GM23338 (cell line): Measurements from ENCODE around the gene SH3GL2. TPM values are rescaled to one million over a fixed set of nuclear protein-coding genes. Genes with fewer than 3 reads are reported as not detected.

Source experiments
- ATAC-seq: fragments of 200-7000 bp; cut with Tn5 transposase; 3 replicates; pipeline ENCODE4 v1.9.1; 2020
- DNase-seq: peaks from one replicate; pipeline ENCODE4 v3.0.0-alpha.2; 2015; ENCODE audit warnings: low spot score
- H2AFZ ChIP-seq: fragments of 200-600 bp; sonication (generic); 2 replicates; pipeline ENCODE4 v1.8.0; 2016; ENCODE audit warnings: antibody characterized with exemption, mild to moderate bottlenecking, moderate library complexity
- H3F3A ChIP-seq: fragments of 200-600 bp; sonication (generic); replicated peaks from 2 replicates; pipeline ENCODE4 v1.8.0; 2017; ENCODE audit warnings: antibody characterized with exemption, mixed run types, low read depth
- H3K27ac ChIP-seq: fragments of 200-600 bp; sonication (generic); 2 replicates; pipeline ENCODE4 v1.6.1; 2016; ENCODE audit warnings: low read depth
- H3K27me3 ChIP-seq: fragments of 200-600 bp; sonication (generic); 2 replicates; pipeline ENCODE4 v1.8.0; 2016; ENCODE audit warnings: mild to moderate bottlenecking, mixed run types, moderate library complexity; ENCODE audit not compliant: insufficient read depth
- H3K36me3 ChIP-seq: fragments of 200-600 bp; sonication (generic); 2 replicates; pipeline ENCODE4 v1.8.0; 2016; ENCODE audit warnings: mild to moderate bottlenecking; ENCODE audit not compliant: insufficient read depth
- H3K4me1 ChIP-seq: fragments of 200-600 bp; sonication (generic); 2 replicates; pipeline ENCODE4 v1.8.0; 2016; ENCODE audit warnings: mild to moderate bottlenecking, moderate library complexity; ENCODE audit not compliant: insufficient read depth
- H3K4me2 ChIP-seq: fragments of 200-600 bp; sonication (generic); 2 replicates; pipeline ENCODE4 v1.7.1; 2017; ENCODE audit warnings: mixed run types
- H3K4me3 ChIP-seq: fragments of 200-600 bp; sonication (generic); 2 replicates; pipeline ENCODE4 v1.6.1; 2016; ENCODE audit warnings: mixed run types
- H3K79me2 ChIP-seq: fragments of 200-600 bp; sonication (generic); replicated peaks from 2 replicates; pipeline ENCODE4 v1.8.0; 2017; ENCODE audit warnings: mild to moderate bottlenecking; ENCODE audit not compliant: insufficient read depth
- H3K9me2 ChIP-seq: fragments of 200-600 bp; sonication (generic); 2 replicates; pipeline ENCODE4 v1.8.0; 2017; ENCODE audit not compliant: insufficient read depth
- H4K20me1 ChIP-seq: fragments of 200-600 bp; sonication (generic); replicated peaks from 2 replicates; pipeline ENCODE4 v1.8.0; 2017; ENCODE audit warnings: mild to moderate bottlenecking; ENCODE audit not compliant: insufficient read depth
- H3K27ac Mint-ChIP-seq: 2 replicates; pipeline ENCODE4 v1.8.0; 2020; ENCODE audit warnings: inconsistent platforms, mild to moderate bottlenecking, moderate library complexity, mixed read lengths
- H3K27me3 Mint-ChIP-seq: 3 replicates; pipeline ENCODE4 v1.8.0; 2022; ENCODE audit warnings: low read depth, mild to moderate bottlenecking, moderate library complexity, mixed read lengths, inconsistent platforms; ENCODE audit not compliant: insufficient read depth, poor library complexity
- H3K36me3 Mint-ChIP-seq: 3 replicates; pipeline ENCODE4 v1.8.0; 2021; ENCODE audit warnings: low read depth, mild to moderate bottlenecking, inconsistent platforms, moderate library complexity, mixed read lengths
- H3K4me1 Mint-ChIP-seq: 3 replicates; pipeline ENCODE4 v1.8.0; 2020; ENCODE audit warnings: mild to moderate bottlenecking, inconsistent platforms, mixed read lengths
- H3K4me3 Mint-ChIP-seq: 3 replicates; pipeline ENCODE4 v1.8.0; 2021; ENCODE audit warnings: moderate library complexity, mild to moderate bottlenecking, inconsistent platforms, mixed read lengths
- H3K9me3 Mint-ChIP-seq: 3 replicates; pipeline ENCODE4 v1.8.0; 2020; ENCODE audit warnings: moderate library complexity, mild to moderate bottlenecking, inconsistent platforms, mixed read lengths
- JUNB ChIP-seq: IDR thresholded peaks from one replicate; pipeline ENCODE4 v1.6.1; 2016; ENCODE audit warnings: antibody characterized with exemption; ENCODE audit not compliant: unreplicated experiment
- NANOG ChIP-seq: IDR thresholded peaks from 2 replicates; pipeline ENCODE4 v1.6.1; 2016; ENCODE audit warnings: antibody characterized with exemption, borderline replicate concordance
- POLR2AphosphoS5 ChIP-seq: IDR thresholded peaks from 2 replicates; pipeline ENCODE4 v1.6.1; 2016; ENCODE audit warnings: antibody characterized with exemption, low read depth
- STAT1 ChIP-seq: IDR thresholded peaks from one replicate; pipeline ENCODE4 v1.6.1; 2016; ENCODE audit warnings: antibody characterized with exemption; ENCODE audit not compliant: unreplicated experiment
- ZNF114 ChIP-seq: fragments of 250-450 bp; sonication (Bioruptor Pico); IDR thresholded peaks from 2 replicates; pipeline ENCODE4 v1.5.0; 2020; ENCODE audit warnings: mild to moderate bottlenecking, moderate library complexity
- ZNF331 ChIP-seq: fragments of 250-450 bp; sonication (Bioruptor Pico); IDR thresholded peaks from 2 replicates; pipeline ENCODE4 v1.5.0; 2020; ENCODE audit warnings: low read depth, mild to moderate bottlenecking, moderate library complexity
- polyA plus RNA-seq: library from polyadenylated mRNA; unstranded; fragments of >200 nt; fragmentation: Nextera tagmentation; extraction: Ambion mirVana; gene quantifications from 2 replicates; pipeline ENCODE4 v1.2.1, GENCODE V29; 2016
- total RNA-seq: library from RNA; depleted of rRNA; stranded (reverse); fragments of >200 nt; shearing (Covaris generic); gene quantifications from 2 replicates; pipeline ENCODE4 v1.2.3, GENCODE V29; 2014
- TF ChIP-seq, protein P1 (sequence below): IDR thresholded peaks from 2 replicates; pipeline ENCODE4 v1.6.1; 2016; ENCODE audit warnings: antibody characterized with exemption
- TF ChIP-seq, protein P2 (sequence below): fragments of 250-450 bp; sonication (Bioruptor Pico); IDR thresholded peaks from 2 replicates; pipeline ENCODE4 v1.5.0; 2020; ENCODE audit warnings: mild to moderate bottlenecking, moderate library complexity
- TF ChIP-seq, protein P3 (sequence below): IDR thresholded peaks from one replicate; pipeline ENCODE4 v1.6.1; 2018; ENCODE audit warnings: antibody characterized with exemption; ENCODE audit not compliant: unreplicated experiment

The SH3GL2 gene
- total and polyA plus RNA-seq, 2 experiments from 2014 or later, result 5.9 to 8.6 TPM

DNA sequence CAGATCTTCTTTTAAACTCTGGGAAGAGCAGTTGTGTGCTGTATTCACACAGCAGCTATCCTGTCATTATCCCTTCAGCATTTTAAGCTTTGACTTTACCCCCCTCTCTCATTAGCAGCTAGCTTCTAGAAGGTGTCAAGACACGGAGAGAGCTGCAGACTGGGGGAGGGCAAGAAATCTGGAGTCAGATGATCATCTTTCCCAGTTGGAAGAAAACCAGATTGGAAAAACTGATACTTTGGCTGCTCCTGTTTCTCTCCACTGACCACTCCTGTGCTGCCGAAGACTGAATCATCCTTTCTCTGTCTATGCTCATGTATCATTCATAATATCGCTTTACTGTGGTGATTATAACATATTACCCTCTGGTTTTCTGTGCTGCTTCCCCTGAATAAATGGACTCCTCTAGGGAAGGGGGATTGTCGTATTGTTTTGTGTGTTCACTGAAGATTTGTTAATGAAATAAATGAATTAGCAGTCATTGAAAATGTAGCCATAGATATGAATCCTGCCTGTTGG, 75.1 kb downstream of the SH3GL2 start:
- DNase-seq, result no peak
- H3K27me3 Mint-ChIP-seq, result no peaks in the 10 kb centered on the region
- Histone ChIP-seq H3K4me3 (no peak overlapping the region), H3K27ac (no peak overlapping the region), H4K20me1 (no peaks in the 10 kb centered on the region), H3K27me3 (no peaks in the 10 kb centered on the region), H2AFZ (no peak overlapping the region), H3K79me2 (no peaks in the 10 kb centered on the region), H3K4me2 (no peak overlapping the region), H3K9me2 (no peaks in the 10 kb centered on the region), H3K4me1 (peaks cover 25% of the 10 kb centered on the region), H3F3A (no peaks in the 10 kb centered on the region), H3K36me3 (no peaks in the 10 kb centered on the region)
- TF ChIP-seq, protein P1, sequence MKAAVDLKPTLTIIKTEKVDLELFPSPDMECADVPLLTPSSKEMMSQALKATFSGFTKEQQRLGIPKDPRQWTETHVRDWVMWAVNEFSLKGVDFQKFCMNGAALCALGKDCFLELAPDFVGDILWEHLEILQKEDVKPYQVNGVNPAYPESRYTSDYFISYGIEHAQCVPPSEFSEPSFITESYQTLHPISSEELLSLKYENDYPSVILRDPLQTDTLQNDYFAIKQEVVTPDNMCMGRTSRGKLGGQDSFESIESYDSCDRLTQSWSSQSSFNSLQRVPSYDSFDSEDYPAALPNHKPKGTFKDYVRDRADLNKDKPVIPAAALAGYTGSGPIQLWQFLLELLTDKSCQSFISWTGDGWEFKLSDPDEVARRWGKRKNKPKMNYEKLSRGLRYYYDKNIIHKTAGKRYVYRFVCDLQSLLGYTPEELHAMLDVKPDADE, result no peak
- TF ChIP-seq POLR2AphosphoS5 (no peak), ZNF331 (CRISPR knock-in tag) (no peak), ZNF114 (no peak), JUNB (no peak), NANOG (no peak), STAT1 (no peak)
- TF ChIP-seq, protein P2, sequence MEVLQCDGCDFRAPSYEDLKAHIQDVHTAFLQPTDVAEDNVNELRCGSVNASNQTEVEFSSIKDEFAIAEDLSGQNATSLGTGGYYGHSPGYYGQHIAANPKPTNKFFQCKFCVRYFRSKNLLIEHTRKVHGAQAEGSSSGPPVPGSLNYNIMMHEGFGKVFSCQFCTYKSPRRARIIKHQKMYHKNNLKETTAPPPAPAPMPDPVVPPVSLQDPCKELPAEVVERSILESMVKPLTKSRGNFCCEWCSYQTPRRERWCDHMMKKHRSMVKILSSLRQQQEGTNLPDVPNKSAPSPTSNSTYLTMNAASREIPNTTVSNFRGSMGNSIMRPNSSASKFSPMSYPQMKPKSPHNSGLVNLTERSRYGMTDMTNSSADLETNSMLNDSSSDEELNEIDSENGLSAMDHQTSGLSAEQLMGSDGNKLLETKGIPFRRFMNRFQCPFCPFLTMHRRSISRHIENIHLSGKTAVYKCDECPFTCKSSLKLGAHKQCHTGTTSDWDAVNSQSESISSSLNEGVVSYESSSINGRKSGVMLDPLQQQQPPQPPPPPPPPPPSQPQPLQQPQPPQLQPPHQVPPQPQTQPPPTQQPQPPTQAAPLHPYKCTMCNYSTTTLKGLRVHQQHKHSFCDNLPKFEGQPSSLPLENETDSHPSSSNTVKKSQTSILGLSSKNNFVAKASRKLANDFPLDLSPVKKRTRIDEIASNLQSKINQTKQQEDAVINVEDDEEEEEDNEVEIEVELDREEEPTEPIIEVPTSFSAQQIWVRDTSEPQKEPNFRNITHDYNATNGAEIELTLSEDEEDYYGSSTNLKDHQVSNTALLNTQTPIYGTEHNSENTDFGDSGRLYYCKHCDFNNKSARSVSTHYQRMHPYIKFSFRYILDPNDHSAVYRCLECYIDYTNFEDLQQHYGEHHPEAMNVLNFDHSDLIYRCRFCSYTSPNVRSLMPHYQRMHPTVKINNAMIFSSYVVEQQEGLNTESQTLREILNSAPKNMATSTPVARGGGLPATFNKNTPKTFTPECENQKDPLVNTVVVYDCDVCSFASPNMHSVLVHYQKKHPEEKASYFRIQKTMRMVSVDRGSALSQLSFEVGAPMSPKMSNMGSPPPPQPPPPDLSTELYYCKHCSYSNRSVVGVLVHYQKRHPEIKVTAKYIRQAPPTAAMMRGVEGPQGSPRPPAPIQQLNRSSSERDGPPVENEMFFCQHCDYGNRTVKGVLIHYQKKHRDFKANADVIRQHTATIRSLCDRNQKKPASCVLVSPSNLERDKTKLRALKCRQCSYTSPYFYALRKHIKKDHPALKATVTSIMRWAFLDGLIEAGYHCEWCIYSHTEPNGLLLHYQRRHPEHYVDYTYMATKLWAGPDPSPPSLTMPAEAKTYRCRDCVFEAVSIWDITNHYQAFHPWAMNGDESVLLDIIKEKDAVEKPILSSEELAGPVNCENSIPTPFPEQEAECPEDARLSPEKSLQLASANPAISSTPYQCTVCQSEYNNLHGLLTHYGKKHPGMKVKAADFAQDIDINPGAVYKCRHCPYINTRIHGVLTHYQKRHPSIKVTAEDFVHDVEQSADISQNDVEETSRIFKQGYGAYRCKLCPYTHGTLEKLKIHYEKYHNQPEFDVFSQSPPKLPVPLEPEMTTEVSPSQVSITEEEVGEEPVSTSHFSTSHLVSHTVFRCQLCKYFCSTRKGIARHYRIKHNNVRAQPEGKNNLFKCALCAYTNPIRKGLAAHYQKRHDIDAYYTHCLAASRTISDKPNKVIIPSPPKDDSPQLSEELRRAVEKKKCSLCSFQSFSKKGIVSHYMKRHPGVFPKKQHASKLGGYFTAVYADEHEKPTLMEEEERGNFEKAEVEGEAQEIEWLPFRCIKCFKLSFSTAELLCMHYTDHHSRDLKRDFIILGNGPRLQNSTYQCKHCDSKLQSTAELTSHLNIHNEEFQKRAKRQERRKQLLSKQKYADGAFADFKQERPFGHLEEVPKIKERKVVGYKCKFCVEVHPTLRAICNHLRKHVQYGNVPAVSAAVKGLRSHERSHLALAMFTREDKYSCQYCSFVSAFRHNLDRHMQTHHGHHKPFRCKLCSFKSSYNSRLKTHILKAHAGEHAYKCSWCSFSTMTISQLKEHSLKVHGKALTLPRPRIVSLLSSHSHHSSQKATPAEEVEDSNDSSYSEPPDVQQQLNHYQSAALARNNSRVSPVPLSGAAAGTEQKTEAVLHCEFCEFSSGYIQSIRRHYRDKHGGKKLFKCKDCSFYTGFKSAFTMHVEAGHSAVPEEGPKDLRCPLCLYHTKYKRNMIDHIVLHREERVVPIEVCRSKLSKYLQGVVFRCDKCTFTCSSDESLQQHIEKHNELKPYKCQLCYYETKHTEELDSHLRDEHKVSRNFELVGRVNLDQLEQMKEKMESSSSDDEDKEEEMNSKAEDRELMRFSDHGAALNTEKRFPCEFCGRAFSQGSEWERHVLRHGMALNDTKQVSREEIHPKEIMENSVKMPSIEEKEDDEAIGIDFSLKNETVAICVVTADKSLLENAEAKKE, result no peak
- TF ChIP-seq, protein P3, sequence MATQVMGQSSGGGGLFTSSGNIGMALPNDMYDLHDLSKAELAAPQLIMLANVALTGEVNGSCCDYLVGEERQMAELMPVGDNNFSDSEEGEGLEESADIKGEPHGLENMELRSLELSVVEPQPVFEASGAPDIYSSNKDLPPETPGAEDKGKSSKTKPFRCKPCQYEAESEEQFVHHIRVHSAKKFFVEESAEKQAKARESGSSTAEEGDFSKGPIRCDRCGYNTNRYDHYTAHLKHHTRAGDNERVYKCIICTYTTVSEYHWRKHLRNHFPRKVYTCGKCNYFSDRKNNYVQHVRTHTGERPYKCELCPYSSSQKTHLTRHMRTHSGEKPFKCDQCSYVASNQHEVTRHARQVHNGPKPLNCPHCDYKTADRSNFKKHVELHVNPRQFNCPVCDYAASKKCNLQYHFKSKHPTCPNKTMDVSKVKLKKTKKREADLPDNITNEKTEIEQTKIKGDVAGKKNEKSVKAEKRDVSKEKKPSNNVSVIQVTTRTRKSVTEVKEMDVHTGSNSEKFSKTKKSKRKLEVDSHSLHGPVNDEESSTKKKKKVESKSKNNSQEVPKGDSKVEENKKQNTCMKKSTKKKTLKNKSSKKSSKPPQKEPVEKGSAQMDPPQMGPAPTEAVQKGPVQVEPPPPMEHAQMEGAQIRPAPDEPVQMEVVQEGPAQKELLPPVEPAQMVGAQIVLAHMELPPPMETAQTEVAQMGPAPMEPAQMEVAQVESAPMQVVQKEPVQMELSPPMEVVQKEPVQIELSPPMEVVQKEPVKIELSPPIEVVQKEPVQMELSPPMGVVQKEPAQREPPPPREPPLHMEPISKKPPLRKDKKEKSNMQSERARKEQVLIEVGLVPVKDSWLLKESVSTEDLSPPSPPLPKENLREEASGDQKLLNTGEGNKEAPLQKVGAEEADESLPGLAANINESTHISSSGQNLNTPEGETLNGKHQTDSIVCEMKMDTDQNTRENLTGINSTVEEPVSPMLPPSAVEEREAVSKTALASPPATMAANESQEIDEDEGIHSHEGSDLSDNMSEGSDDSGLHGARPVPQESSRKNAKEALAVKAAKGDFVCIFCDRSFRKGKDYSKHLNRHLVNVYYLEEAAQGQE, result no peak
- H3K36me3 Mint-ChIP-seq, result no peaks in the 10 kb centered on the region
- no peak overlapping the region for H3K4me3 Mint-ChIP-seq
- no peaks in the 10 kb centered on the region for H3K9me3 Mint-ChIP-seq
- no peak overlapping the region for H3K27ac Mint-ChIP-seq
- H3K4me1 Mint-ChIP-seq, result peaks cover 17% of the 10 kb centered on the region; the same call in 2 of the 3 replicates
- no peak for ATAC-seq
